GM12878 (cell line): ENCODE measurements around the gene SHISA7.

ENCODE experiments used
- ATF3 ChIP-seq: IDR thresholded peaks from 2 replicates; pipeline ENCODE4 v1.6.1; 2011; ENCODE audit warnings: low read depth, mild to moderate bottlenecking, low read length, moderate library complexity, borderline replicate concordance; ENCODE audit errors: extremely low read depth
- BACH1 ChIP-seq: fragments of 450-650 bp; IDR thresholded peaks from 2 replicates; pipeline ENCODE4 v1.6.1; 2017; ENCODE audit warnings: mild to moderate bottlenecking, borderline replicate concordance
- BHLHE40 ChIP-seq, 2 experiments: fragments of 450-650 bp in 1 of 2; IDR thresholded peaks; 2 replicates each; pipeline ENCODE4 v1.6.1; 2011 to 2017; ENCODE audit warnings: low read depth in 2 of 2, borderline replicate concordance in 1 of 2, improper control_type of control experiment in 1 of 2, low read length in 1 of 2, mild to moderate bottlenecking in 1 of 2
- CEBPB ChIP-seq, 2 experiments: fragments of 150-350 bp in 1 of 2; IDR thresholded peaks; 2 replicates each; pipeline ENCODE4 v1.6.1; 2012 to 2014; ENCODE audit warnings: low read depth in 2 of 2, low read length in 2 of 2, borderline replicate concordance in 1 of 2, inconsistent platforms in 1 of 2
- GABPA ChIP-seq: IDR thresholded peaks from 2 replicates; pipeline ENCODE4 v1.6.1; 2014; ENCODE audit warnings: antibody characterized with exemption, low read depth, mild to moderate bottlenecking, inconsistent platforms
- JUND ChIP-seq: IDR thresholded peaks from 2 replicates; pipeline ENCODE4 v1.6.1; 2012; ENCODE audit warnings: low read depth, mild to moderate bottlenecking, low read length, improper control_type of control experiment, moderate library complexity
- NFYB ChIP-seq: IDR thresholded peaks from 2 replicates; pipeline ENCODE4 v1.6.1; 2011; ENCODE audit warnings: low read depth, mild to moderate bottlenecking, low read length, improper control_type of control experiment, moderate library complexity; ENCODE audit not compliant: insufficient read depth
- POLR2A ChIP-seq: IDR thresholded peaks from 2 replicates; pipeline ENCODE4 v1.6.1; 2011; ENCODE audit warnings: low read depth, mild to moderate bottlenecking, low read length
- POLR2AphosphoS5 ChIP-seq: IDR thresholded peaks from 2 replicates; pipeline ENCODE4 v1.6.1; 2011; ENCODE audit warnings: mild to moderate bottlenecking, low read length, inconsistent platforms
- USF1 ChIP-seq: IDR thresholded peaks from 2 replicates; pipeline ENCODE4 v1.6.1; 2011; ENCODE audit warnings: borderline replicate concordance, low read depth, mild to moderate bottlenecking, moderate library complexity, mixed read lengths, low read length; ENCODE audit not compliant: insufficient read depth; ENCODE audit errors: extremely low read length
- TF ChIP-seq, protein P1 (sequence below), 3 experiments: IDR thresholded peaks in 2 of 3; conservative IDR thresholded peaks in 1 of 3; 2 replicates each; pipeline ENCODE4 v1.5.1; 2011; ENCODE audit warnings: low read depth in 3 of 3, low read length in 3 of 3, mild to moderate bottlenecking in 3 of 3, control low read depth in 2 of 3, moderate library complexity in 2 of 3, inconsistent platforms in 1 of 3, mixed read lengths in 1 of 3; ENCODE audit not compliant: control insufficient read depth in 2 of 3, insufficient read depth in 1 of 3; ENCODE audit errors: extremely low read depth in 1 of 3

- no peak for TF ChIP-seq BACH1
- no peak for TF ChIP-seq POLR2A
- TF ChIP-seq ATF3 = no peak
- TF ChIP-seq, protein P1, sequence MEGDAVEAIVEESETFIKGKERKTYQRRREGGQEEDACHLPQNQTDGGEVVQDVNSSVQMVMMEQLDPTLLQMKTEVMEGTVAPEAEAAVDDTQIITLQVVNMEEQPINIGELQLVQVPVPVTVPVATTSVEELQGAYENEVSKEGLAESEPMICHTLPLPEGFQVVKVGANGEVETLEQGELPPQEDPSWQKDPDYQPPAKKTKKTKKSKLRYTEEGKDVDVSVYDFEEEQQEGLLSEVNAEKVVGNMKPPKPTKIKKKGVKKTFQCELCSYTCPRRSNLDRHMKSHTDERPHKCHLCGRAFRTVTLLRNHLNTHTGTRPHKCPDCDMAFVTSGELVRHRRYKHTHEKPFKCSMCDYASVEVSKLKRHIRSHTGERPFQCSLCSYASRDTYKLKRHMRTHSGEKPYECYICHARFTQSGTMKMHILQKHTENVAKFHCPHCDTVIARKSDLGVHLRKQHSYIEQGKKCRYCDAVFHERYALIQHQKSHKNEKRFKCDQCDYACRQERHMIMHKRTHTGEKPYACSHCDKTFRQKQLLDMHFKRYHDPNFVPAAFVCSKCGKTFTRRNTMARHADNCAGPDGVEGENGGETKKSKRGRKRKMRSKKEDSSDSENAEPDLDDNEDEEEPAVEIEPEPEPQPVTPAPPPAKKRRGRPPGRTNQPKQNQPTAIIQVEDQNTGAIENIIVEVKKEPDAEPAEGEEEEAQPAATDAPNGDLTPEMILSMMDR (IDR thresholded peaks at IDR 0.05 in 2 of 3, conservative IDR thresholded peaks at IDR 0.05 in 1 of 3; ENCODE audit: control insufficient read depth in 2 of 3, extremely low read depth in 1 of 3, insufficient read depth in 1 of 3, low read depth in 3 of 3, low read length in 3 of 3) = no peak
- no peak for TF ChIP-seq POLR2AphosphoS5
- TF ChIP-seq NFYB = no peak
- TF ChIP-seq JUND = no peak
- TF ChIP-seq GABPA = no peak
- no peak for TF ChIP-seq CEBPB (IDR thresholded peaks at IDR 0.05; ENCODE audit: borderline replicate concordance in 1 of 2, low read depth in 2 of 2, low read length in 2 of 2)
- no peak for TF ChIP-seq BHLHE40 (IDR thresholded peaks at IDR 0.05; ENCODE audit: borderline replicate concordance in 1 of 2, low read depth in 2 of 2, low read length in 1 of 2)
- TF ChIP-seq USF1 = no peak
Measured at GRCh38 chr19:55436847-55437246, 6.3 kb downstream of the SHISA7 start.
